HG03066 (cell line): ENCODE results near the gene PTX4.
"Not testable (repeated sequence)": the region's sequence is repeated elsewhere in the genome, so short reads cannot be mapped to it uniquely, and the experiment has no call there.

Source experiments
- ATAC-seq: cut with Tn5 transposase; IDR thresholded peaks from one replicate; pipeline ENCODE4 v1.9.1; 2021; ENCODE audit warnings: low read depth; ENCODE audit not compliant: unreplicated experiment

The PTX4 gene

DNA sequence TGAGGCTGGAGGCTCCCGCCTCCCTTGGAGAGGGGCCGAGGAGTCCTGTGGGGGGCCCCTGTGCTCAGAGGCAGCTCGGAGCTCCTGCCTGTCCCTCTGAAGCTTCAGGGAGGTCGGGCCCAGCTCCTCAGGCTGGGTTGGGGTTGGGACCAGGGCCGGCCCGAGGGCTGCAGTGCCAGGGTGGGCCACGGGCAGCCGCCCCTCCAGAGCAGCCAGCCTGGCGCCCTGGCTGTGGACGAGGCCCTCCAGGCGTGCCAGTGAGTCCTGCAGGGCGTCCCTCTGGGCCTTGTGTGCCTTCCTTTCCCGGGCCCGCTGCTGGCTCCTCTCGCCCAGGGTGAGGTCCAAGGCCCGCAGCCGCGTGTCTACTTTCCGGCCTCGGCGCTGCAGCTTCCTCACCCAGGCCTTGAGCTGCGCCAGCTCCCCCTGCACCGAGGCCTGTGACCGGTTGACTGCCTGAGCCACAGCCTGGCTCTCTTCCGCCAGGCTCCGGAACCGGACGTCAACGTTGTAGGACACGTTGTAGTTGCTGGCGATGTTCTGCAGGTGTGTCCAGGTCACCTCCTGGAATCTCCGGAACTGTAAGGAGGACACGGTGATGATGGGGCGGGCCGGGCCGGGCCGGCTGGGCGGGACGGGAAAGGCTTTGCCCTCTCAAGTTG lies 1.2 kb downstream of the PTX4 start:
- ATAC-seq, result no peak

DNA sequence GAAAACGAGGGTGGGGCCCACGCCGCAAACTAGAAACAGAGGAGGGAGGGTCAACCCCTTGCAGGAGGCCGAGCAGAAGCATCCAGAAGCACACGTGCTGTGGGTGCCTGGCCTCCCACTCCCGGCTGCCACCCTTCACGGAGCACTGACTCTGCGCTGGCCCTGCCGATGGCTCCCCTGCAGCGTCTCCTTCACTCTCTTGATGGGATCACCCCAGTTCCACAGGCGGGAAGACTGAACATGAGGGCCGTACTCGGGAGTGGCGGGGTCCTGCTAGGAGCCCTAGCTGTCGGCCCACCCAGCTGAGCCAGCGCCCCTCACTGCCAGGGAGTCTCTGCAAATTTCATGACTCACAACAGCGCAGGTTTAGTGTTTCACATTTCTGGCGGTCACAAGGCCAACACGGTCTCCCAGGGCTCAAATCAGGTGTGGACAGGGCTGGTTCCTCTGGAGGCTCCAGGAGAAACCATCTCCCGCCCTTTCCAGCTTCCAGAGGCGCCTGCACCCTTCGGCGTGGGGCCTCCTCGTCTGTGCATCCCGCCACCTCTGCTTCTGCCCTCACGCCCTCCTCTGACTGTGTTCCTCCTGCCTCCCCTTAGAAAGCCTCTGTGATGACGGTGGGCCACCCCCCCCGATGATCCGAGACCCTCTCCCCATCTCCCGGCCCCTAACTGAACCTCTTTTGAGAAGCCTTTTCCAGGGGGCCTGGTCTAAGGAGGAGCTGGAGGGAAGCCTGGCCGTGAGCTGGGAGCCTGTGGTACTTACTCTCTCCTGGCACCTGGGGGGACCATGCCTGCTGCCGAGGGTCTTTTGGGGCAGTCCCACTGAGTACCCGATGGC lies 2.0 kb downstream of the PTX4 start:
- no peak for ATAC-seq

DNA sequence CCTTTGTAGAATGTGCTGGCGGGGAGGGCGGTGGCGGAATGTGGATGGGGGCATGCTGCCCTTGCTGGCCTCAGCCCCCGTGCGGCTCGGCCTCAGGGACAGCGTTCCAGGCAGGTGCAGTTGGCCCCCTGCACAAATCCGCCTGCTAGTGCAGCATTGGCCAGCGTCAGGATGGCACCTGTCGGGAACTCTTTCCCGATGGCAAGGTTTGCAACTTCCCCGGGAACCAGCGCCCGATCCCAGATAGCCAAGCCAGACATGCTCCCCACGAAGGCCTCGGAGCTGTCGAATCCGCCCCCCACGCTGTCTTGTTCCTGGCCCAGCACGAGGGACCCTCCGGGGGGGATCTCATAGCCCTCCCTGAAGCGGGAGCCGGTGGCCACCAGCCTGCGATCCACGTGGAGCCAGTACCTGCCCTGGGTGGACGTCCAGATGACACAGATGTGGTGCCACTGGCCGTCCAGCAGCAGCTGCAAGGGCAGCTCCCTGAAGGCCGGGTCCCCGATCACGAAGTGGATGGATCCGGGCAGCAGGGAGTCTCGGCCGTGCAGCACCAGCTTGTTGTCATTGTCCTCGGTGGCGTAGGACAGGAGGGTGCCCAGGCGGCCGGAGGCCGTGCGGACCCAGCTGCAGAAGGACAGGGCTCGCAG lies 2.8 kb downstream of the PTX4 start:
- ATAC-seq, result no peak

DNA sequence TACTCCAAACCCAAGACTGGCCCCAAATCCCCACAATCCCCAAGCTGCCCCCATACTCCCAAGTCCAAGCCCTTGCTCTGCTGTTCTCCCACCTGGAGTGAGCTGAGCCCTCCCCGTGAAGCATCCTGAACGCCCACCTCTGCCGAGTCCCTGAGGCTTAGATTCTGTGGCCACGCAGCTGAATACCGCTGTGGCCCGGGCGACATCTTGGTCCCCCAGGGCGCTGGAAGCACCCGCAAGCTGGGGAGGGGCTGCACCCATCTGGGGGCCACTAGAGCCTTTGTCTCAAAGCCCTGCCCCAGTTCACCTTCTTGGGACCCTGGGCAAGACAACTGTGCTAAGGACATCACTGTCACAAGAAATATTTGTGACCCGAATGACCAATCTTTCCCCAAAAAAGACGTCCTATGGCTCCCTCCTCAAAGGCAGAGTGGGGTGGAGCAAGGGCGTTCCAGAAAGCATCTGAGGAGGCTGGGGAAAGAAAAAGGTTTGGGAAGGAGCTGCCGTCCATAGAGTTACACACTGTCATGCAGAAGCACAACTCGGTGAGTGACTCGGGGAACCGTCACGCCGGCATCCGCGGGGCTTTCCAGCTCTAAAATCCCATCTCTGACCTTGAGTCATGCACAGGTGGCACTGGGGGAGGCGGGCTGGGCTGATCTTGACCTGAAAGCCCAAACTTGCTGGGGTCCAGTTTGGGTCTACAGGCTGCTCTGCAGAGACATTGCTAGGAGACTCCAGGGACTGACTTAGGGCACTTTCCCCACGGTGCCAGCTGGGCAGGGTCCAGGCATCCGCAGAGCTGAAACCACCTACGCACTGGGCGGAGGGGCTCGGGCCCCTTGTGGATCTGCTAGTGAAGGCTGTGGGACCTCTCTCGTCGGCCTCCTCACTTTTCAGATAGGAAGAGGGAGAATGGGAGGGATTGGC lies 6.6 kb downstream of the PTX4 start:
- ATAC-seq, result no peak

DNA sequence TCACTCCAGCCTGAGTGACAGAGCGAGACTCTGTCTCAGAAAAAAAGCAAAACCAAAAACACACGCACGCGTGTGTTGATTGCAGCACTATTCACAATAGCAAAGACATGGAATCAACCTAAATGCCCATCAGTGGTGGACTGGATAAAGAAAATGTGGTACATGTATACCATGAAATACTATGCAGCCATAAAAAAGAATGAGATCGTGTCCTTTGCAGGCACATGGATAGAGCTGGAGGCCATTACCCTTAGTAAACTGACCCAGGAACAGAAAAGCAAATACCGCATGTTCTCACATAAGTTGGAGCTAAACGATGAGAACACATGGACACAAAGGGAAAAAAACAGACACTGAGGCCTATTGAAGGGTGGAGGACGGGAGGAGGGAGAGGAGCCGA lies 9.8 kb downstream of the PTX4 start:
- ATAC-seq, result not testable (repeated sequence)

DNA sequence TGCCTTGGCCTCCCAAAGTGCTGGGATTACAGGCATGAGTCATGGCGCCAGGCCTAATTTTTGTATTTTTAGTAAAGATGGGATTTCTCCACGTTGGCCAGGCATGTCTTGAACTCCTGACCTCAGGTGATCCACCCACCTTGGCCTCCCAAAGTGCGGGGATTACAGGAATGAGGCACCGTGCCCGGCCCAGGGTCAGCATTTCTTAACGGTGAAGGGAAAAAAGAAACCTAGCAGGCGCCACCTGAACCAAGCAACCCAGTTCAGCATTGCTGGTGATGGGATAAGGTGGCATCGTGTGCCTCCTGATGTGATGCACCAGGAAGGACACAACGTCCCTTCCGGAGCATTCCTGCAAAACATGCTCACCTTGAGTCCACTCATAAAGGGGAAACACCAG lies 11.7 kb downstream of the PTX4 start:
- no peak for ATAC-seq

DNA sequence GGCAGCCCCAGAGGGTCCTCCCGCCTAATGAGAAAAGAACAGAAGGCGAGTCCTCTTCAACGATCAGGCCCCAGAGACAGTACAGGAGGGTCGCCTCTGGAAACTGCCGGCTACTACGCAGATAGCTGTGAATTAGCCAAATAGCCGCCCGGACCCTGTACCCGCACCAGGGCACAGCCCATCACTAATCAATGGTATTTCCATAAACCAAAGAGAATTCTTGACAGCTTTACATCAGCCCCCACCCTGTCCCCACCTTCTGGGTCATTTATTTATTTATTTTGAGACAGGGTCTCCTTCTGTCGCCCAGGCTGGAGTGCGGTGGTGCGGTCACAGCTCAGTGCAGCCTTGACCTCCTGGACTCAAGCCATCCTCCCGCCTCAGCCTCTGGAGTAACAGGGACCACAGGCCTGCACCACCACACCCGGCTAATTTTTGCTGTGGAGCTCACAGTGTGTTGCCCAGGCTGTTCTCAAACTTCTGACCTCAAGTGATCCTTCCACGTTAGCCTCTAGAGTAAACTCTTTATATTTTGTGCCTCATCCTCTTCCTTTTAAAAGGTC lies 13.1 kb downstream of the PTX4 start:
- ATAC-seq, result no peak

DNA sequence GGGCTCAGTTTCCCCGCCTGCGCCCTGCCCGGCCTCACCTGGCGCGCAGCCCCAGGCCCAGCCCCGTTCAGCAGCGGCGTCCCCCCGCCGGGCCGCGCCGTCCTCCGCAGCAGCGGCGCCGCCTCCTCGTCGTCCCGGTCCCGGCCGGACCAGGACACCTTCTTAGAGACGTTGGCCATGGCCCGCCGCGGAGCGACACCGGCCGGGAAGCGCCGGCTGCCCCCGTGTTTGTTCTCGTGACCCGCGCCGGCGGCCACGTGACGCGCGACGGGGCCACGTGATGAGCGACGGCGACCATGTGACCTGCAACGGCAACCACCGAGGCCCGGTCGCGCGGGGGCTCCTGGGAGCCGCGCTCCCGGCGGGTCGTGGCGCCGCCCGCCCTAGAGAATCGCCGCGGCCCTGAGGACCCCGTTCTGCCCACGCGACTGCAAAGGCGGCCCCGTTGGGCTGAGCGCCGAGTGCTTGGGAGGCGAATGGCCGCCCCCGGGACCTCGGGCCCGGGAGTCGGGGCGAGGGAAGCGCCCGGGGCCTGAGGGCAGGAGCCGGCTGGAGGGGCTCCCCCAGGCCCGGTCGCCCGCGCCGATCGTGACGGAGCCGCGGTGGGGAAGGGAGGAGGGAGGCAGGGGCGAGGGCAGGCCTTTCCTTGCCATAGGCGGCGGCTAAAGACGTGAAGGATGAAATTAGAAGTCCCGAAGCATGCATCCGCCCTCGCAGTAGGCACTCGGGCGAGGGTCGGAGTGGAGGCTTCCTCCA lies 13.8 kb downstream of the PTX4 start, which contains the start of gene CLCN7:
TSS of gene CLCN7 (minus strand) at position 233 of the 756 bp plus-strand sequence. CDS start at position 179, 54 bp downstream.
- peak; percentile 76 for ATAC-seq

DNA sequence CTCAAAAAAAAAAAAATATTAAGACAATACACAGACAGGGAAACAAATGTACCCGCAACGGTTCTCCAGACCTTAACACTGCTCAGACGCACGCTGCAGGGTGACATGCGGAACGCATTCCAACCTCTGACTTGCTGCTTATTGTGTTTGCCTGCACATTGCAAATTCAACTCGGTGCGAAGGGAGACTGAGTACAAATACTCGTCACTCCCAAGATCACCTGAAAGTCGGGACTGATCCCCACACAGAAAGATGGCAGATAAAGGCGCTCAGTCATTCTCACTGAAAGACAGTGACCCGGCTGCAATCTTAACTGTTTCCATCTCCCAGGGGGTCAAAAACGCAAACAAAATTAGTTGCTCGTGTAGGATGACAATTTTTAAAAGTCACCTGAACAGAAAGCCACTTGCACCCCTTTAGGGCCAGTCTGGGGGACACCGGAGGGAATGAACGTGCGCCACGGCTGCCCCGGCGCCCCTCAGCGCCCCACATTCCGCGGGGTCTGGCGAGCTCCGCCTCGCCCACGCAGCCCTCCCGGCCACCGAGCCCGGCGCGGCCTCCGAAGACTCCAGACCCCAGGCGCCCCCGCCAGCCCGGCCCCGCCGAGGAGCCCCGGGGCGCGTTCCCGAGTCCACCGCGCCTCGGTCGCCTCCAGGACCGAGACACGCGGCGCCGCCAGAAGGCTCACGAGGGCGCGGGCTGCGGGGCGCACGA lies 14.5 kb downstream of the PTX4 start:
- peak; percentile 28 for ATAC-seq

DNA sequence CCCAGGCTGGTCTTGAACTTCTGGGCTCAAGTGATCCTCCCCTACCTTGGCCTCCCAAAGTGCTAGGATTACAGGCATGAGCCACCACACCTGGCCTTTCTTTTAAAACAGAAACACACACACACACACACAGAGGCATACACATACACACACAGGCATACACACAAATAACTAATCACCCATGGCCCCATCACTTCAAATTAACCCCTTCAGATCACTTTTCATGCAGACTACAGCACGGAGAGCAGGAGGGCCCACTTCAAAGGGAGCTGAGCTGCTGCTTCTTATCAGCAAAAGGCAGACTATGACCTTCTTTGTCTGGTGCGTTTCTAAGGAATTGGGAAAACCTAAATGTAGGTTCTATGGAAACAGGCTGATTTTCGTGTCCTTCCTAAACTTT lies 15.8 kb downstream of the PTX4 start:
- no peak for ATAC-seq

DNA sequence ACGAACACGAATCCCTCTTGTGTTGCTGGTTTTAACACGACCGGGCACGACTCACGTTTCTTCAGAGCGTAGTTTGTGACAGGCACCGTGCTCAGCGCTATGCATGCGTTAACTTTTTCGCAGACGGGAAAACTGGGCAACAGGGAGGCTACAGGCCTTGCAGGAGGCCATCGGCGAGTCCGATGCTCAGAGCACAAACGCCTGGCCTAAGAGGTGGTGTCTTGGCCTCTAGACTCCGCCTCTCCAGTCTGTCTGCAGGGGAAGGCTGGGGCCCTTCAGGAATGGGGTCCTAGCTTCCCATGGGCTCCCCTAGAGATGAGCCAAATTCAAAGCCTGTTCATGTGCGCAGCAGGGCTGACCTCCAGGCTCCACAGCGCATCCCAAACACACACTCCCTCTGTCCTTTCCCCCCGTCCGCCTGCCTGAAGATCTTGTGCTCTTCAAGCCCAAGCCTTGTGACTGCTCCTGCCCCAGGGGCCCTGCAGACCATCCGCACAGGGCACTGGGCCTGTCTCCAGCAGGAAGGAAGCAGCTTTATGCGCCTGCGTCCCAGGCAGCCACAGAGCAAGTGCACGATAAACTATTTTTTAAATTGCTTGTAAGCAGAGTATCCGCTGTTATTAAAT lies 17.1 kb downstream of the PTX4 start:
- ATAC-seq, result no peak

DNA sequence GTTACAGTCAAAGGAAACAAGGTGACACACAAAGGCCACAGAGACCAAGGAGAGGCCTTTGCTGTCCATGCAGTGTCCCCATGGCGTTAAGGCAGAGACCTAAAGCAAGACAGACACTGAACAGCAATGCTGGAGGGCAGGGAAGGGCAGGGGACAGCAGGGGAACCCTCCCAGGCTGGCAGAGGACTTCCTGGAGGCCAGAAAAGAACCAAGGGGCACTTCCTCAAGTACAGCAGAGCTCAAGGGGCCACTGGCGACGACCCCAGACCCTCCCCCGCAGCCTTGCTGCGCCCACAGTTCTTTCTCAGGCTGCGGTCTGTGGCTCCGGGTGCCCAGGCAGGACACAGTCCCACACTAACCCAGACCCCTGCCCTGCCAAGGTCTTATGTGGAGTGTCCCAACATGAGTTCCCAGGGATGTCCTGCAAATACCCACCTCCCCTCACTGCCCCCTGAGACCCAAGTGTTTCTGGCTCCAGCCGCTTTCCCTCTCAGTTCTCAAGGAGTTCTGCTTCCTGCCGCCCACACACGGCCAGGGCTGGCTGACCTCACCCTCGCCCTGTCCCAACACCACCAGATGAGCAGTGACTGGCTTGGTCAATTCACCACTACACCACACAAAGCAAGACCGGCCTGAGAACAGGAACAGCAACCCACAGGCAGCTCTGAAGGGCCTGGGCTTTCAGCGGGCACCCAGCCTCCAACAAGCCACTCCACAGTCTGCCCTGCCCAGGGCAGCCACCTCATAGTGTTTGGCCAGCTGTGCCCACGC lies 18.1 kb downstream of the PTX4 start:
- ATAC-seq, result no peak

DNA sequence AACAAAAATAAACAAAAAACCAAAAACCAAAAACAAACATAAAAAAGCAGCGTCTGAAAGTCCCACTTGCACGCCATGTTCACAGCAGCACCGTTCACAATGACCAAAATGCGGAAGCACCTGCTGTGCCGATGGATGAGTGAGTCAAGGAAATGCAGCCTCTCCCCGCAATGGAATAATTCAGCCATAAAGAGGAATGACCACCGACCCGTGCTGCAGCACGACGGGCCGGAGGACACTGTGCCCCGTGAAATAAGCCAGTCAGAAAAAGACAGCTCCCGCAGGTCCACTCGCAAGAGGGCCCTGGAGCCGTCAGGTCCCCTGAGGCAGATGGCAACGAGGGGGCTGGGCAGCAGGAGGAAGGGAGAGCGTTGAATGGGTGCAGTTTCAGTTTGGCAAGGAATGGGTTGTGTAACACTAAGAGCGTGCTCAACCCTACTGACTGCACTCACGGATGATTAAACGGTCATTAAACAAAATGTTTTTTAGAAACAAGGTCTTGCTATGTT lies 19.0 kb downstream of the PTX4 start:
- no peak for ATAC-seq

DNA sequence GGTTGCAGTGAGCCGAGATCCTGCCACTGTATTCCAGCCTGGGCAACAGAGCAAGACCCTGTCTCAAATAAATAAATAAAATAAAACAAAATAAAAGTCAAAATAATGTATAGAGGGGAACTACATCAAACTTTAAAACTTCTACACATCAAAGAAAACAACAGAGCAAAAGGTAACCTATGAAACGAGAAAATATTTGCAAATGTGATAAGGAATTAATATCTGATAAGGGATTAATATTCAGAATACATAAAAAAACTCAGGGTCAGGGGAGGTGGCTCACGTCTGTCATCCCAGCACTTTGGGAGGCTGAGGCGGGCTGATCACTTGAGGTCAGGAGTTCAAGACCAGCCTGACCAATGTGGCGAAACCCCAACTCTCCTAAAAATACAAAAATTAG lies 19.6 kb downstream of the PTX4 start:
- ATAC-seq, result not testable (repeated sequence)

DNA sequence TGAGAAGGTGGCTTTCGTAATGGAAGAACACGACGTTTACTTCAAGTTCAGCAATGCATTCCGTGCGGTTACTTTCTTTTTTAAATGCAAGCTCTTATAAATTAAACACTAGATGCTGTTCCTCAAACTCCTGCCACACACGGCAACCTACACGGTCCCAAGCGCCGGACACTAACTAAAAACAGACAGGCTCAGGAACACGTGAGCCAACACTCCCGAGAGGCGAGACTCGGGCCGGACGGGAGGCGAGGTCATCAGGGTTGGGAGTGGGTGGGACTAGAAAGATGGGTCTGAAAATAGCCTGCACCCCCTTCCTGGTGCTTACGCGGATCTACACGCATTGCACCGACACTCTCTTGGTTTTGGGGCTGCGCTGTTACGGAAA lies 20.3 kb downstream of the PTX4 start:
- no peak for ATAC-seq

DNA sequence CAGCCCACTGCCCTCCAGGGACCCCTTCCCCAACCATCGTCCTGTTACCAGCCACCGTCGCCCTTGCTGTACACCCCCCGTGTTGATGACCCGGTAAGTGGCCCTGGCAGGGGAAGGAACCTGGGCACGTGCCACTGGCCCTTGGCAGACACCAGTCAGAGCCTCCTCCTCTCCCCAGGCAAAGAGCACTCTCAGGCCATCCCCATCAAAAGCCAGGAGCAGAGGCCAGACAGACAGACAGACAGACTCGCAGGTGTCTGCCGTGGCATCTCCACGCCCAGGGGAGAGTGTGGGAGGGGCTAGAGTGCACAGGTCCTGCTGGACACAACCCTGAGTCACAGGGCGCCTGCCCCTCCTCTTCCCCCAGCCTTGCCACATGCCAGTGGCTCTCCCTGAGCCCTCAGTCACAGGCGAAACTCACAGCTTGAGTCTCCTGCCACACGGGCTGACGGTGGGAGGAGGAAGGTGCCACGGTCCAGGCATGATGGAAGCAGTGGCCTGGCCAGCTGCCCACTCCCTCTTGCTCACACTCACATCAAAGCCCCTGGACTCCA lies 21.7 kb downstream of the PTX4 start:
- ATAC-seq, result no peak

DNA sequence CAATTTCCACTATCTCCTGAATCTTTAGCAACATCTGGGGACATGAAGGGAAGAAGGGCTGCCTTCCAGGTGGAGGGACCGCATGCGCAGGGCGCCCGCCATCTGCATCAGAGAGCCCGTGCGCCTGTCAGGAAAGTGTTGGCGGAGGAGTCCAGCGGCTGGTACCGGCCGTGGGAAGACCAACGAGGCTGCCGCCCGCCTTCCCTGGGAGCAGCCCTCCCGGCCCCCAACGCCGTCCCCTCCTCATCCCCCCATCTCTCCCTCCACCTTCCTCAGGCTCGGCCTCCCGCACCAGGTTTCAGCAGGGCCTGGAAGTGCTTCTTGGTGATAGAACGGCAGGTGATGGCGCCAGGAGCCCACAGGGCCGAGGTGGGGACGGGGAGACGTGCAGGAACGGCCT lies 22.7 kb downstream of the PTX4 start:
- no peak for ATAC-seq
